AG09309 (cell line): ENCODE results near the gene PKN2.

Source experiments
- DNase-seq: peaks from one replicate; pipeline ENCODE4 v3.0.0-alpha.2; 2010; ENCODE audit warnings: low read depth
- H3K4me3 ChIP-seq: 2 replicates; pipeline ENCODE4 v1.5.1; 2011; ENCODE audit warnings: mild to moderate bottlenecking, low read depth, low read length, moderate library complexity; ENCODE audit not compliant: control insufficient read depth
- TF ChIP-seq, protein P1 (sequence below): IDR thresholded peaks from 2 replicates; pipeline ENCODE4 v1.5.1; 2011; ENCODE audit warnings: mild to moderate bottlenecking, low read depth, low read length, inconsistent platforms; ENCODE audit not compliant: insufficient read depth, control insufficient read depth; ENCODE audit errors: missing control alignments

Gene PKN2

DNA sequence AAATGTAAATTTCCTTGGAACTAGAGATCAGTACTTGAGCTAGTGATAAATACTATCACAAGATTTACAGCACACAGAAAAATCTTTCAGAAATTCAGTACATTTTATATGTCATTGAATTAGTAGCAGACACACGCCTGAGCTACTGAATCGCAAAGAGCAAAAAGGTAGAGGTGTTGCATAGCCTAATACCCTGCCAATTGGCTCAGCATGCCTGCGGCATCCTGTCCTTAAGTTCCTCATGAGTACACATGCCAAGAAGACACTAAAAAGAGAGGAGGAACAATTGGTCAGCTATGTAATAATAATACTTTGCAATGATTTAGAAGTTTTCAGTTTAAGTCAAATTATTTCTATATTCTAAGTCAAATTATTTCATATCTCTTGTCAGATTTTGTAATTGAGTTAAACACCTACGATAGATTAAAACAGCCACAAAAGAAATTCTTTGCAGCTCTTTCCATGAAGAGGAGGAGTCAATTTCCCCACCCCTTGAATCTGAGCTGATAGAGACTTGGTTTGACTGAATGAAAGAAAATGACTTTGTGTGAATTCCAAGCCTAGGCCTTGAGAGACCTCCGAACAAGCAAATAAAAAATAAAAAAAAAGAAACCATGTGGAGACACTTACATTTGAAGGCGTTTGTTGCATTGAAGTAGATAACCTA lies 36.2 kb upstream of the PKN2 start:
- DNase-seq, result no peak
- H3K4me3 ChIP-seq, result no peak overlapping the region
- TF ChIP-seq, protein P1, sequence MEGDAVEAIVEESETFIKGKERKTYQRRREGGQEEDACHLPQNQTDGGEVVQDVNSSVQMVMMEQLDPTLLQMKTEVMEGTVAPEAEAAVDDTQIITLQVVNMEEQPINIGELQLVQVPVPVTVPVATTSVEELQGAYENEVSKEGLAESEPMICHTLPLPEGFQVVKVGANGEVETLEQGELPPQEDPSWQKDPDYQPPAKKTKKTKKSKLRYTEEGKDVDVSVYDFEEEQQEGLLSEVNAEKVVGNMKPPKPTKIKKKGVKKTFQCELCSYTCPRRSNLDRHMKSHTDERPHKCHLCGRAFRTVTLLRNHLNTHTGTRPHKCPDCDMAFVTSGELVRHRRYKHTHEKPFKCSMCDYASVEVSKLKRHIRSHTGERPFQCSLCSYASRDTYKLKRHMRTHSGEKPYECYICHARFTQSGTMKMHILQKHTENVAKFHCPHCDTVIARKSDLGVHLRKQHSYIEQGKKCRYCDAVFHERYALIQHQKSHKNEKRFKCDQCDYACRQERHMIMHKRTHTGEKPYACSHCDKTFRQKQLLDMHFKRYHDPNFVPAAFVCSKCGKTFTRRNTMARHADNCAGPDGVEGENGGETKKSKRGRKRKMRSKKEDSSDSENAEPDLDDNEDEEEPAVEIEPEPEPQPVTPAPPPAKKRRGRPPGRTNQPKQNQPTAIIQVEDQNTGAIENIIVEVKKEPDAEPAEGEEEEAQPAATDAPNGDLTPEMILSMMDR, result no peak

DNA sequence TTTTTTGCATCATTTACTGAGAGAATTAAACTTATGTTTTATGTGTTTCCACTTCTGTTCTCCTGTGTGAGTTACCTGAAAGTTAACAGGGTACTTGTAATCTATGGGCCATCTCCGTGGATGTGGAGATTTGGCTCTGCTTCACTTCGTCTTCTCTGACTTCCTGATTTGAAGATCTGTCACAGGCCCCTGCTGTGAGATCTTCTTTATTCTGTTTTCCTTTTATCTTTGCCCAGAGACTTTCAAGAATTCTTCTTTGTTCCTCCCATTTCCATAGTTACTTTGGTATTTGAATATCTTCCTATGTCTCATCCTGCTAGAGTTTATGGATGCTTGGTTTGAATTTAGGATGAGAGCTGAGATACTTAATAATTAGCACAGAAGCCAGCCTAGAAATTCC lies 35.4 kb upstream of the PKN2 start:
- DNase-seq, result no peak
- TF ChIP-seq, protein P1, result no peak
- H3K4me3 ChIP-seq, result no peak overlapping the region

DNA sequence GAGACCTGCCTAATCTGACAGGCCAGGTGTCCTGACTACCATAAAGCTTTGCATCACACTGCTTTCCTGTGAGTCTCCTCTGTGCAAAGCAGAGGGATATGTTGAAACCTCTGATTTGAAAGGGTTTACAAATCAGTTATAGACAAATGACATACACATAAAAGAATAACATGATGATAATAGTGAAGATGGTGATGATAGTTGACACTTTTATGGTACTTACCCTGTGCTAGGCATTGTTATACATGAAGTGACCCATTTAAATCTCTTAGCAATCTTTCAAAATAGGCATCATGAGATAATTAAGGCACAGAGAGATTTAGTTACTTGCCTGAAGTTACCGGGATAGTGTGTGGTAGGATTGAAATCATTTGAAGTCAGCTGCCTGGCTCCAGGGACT lies 34.1 kb upstream of the PKN2 start:
- no peak for DNase-seq
- no peak overlapping the region for H3K4me3 ChIP-seq
- TF ChIP-seq, protein P1, result no peak

DNA sequence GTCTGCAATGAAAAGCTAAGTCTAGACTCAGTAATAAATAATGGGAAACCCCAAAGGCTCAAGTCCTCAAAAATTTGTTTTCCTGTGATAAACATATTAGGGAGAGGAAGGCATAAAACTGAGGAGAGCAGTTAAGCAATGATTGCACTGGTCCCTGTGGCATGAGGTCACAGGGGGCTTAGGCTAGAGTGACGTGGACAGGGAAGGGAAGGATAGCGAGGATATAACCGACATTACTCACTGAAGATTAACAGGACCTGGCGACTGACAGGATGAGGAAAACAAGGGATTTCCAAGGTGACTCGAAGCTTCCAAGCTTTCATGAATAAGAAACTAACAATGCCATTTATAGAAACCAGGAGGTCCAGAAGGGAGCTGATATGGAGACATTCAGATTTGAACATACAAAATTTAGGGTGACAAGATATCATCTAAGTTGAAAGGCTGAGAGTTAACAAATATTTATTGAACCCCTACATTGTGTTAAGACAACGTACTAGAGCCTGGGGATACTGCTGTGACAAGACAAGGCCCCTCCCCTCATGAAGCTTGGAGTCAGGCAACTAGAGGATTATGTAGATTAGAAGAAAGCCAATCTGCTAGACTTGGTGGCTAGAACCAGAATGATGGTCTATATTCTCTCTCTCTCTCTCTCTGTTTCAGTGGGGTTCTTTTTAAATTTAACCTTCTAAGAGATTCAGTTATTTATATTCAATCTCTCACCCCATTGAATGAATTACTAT lies 33.2 kb upstream of the PKN2 start:
- H3K4me3 ChIP-seq, result no peak overlapping the region
- DNase-seq, result no peak
- TF ChIP-seq, protein P1, result no peak

DNA sequence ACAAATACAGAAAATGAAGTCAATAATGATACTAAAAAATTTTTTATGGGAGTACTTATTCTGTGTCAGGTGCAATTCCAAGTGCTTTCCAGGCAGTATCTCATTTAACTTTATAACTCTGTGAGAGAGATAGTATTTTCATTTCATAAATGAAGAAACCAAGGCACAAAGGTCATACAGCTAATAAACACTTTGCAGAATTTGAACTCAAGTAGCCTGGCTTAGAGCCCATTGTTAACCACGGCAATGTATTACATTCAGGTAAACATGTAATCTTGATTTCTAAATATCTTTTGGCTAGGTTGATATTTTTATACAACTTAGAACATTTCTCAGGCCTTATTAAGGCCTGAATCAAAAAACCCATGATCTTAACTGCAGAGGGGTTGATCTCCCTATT lies 28.9 kb upstream of the PKN2 start:
- TF ChIP-seq, protein P1, result no peak
- no peak for DNase-seq
- no peak overlapping the region for H3K4me3 ChIP-seq

DNA sequence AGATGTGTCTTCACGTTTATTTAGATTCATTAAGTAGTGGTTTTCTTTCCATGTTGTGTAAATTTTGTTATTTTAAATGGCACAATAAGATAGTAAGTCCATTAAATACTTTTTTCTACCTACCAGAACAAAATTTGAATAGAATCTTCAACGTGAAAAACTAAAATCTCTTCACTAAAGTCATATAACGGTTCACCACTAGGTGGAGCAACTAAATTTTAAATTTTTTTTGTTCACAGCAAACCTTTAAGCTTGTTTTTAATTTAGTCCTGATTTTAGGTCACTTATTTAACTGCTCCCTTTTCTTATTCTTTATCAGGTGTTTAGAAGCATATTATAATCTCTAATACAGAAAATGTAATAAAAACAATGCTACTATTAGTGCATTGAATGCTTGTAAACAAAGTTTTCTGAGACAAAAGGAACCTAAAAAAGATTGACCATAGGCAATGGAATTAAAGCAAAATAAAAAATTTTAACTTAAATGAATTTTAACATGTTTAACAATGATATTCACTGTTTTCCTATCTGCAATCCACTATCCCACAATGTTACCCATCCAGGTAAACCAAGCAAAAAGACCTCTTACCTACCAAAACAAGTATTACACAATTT lies 28.3 kb upstream of the PKN2 start:
- no peak overlapping the region for H3K4me3 ChIP-seq
- DNase-seq, result no peak
- TF ChIP-seq, protein P1, result peak; percentile 30
